ENCODE measurements around the gene CHIT1.

CHIT1 gene

GRCh38 chr1:203173566-203173965 is 55.9 kb downstream of the CHIT1 start:
- no peak for DNase-seq

GRCh38 chr1:203173011-203173555 is 56.4 kb downstream of the CHIT1 start:
- DNase-seq, result no peak

GRCh38 chr1:203172184-203173010 is 57.1 kb downstream of the CHIT1 start:
- DNase-seq, result peak; percentile 84

- DNase-seq, result no peak
Measured at GRCh38 chr1:203171341-203172183, 57.9 kb downstream of the CHIT1 start.

GRCh38 chr1:203170625-203171330 is 58.7 kb downstream of the CHIT1 start:
- no peak for DNase-seq

GRCh38 chr1:203169770-203170520 is 59.5 kb downstream of the CHIT1 start:
- no peak for DNase-seq

GRCh38 chr1:203168991-203169390 is 60.5 kb downstream of the CHIT1 start:
- DNase-seq, result no peak

GRCh38 chr1:203168256-203168786 is 61.2 kb downstream of the CHIT1 start:
- DNase-seq, result no peak

- no peak for DNase-seq
Measured at GRCh38 chr1:203167913-203168200, 61.6 kb downstream of the CHIT1 start.

- no peak for DNase-seq
Measured at GRCh38 chr1:203167026-203167912, 62.2 kb downstream of the CHIT1 start.

- DNase-seq, result no peak
Measured at GRCh38 chr1:203166192-203166940, 63.1 kb downstream of the CHIT1 start.

Measured in NCI-H1048 (cell line).